Stimulated activated CD4-positive, alpha-beta T cell treated with anti-CD3 and anti-CD28 coated beads, Interleukin-15, amount 100 ng/mL, for 1 hour (primary cell): ENCODE data around the gene ATXN7L1.
"Not testable (repeated sequence)": the region's sequence is repeated elsewhere in the genome, so short reads cannot be mapped to it uniquely, and the experiment has no call there.

Source experiments
- DNase-seq, 2 donors: peaks; one replicate each; pipeline ENCODE4 v3.0.0-alpha.2; 2020; ENCODE audit warnings: low read depth in 1 of 2, low spot score in 1 of 2

ATXN7L1 gene

GRCh38 chr7:105621617-105622016 lies 254.8 kb downstream of the ATXN7L1 start:
- DNase-seq, result no peak

GRCh38 chr7:105621176-105621575 lies 255.2 kb downstream of the ATXN7L1 start:
- DNase-seq, result no peak

- no peak for DNase-seq
Measured at GRCh38 chr7:105619590-105619989, 256.8 kb downstream of the ATXN7L1 start.

GRCh38 chr7:105618016-105618296 lies 258.4 kb downstream of the ATXN7L1 start:
- no peak for DNase-seq

GRCh38 chr7:105617280-105618015 lies 259.0 kb downstream of the ATXN7L1 start:
- no peak for DNase-seq

- no peak for DNase-seq
Measured at GRCh38 chr7:105614341-105614840, 262.0 kb downstream of the ATXN7L1 start.

GRCh38 chr7:105613611-105614330 lies 262.6 kb downstream of the ATXN7L1 start:
- DNase-seq, result no peak

GRCh38 chr7:105612806-105613205 lies 263.6 kb downstream of the ATXN7L1 start:
- DNase-seq, result no peak

GRCh38 chr7:105611856-105612775 lies 264.3 kb downstream of the ATXN7L1 start:
- DNase-seq, result no peak

- no peak for DNase-seq
Measured at GRCh38 chr7:105610165-105610930, 266.1 kb downstream of the ATXN7L1 start.

- no peak for DNase-seq
Measured at GRCh38 chr7:105602325-105603305, 273.8 kb downstream of the ATXN7L1 start.

GRCh38 chr7:105600720-105601550 lies 275.5 kb downstream of the ATXN7L1 start:
- DNase-seq, result no peak

- DNase-seq, result no peak
Measured at GRCh38 chr7:105599551-105599950, 276.8 kb downstream of the ATXN7L1 start.

- not testable (repeated sequence) for DNase-seq
Measured at GRCh38 chr7:105599080-105599479, 277.3 kb downstream of the ATXN7L1 start.

GRCh38 chr7:105596866-105597265 lies 279.5 kb downstream of the ATXN7L1 start:
- no peak for DNase-seq

- DNase-seq, result no peak
Measured at GRCh38 chr7:105594034-105594433, 282.4 kb downstream of the ATXN7L1 start.

- no peak for DNase-seq
Measured at GRCh38 chr7:105591522-105591921, 284.9 kb downstream of the ATXN7L1 start.

GRCh38 chr7:105590793-105591192 lies 285.6 kb downstream of the ATXN7L1 start:
- DNase-seq, result no peak
